Measurements from ENCODE around the gene ALDH1A1. TPM values are rescaled to one million over a fixed set of nuclear protein-coding genes. Genes with fewer than 3 reads are reported as not detected.
A peak's percentile ranks its signal among the peaks of the same experiment; 100 is the strongest.

ALDH1A1 gene
- polyA plus RNA-seq, 1 donor (not counting 4 experiments of a cell fraction or from before 2014, with no cell fraction given), result 0.08 TPM

- Histone ChIP-seq H3K4me1 (ENCODE audit: control insufficient read depth, extremely low read depth, insufficient read depth, low read length) (no peaks in the 10 kb centered on the region), H3K4me2 (ENCODE audit: control insufficient read depth, extremely low read depth, insufficient read depth, low read depth, low read length) (no peak overlapping the region), H3K36me3 (ENCODE audit: control insufficient read depth in 2 of 2, extremely low read depth in 1 of 2, insufficient read depth in 2 of 2, low read length in 2 of 2) (no peaks in the 10 kb centered on the region), H3K27me3 (ENCODE audit: control insufficient read depth, extremely low read depth, insufficient read depth, low read length) (no peaks in the 10 kb centered on the region), H3K4me3 (ENCODE audit: control insufficient read depth in 2 of 3, extremely low read depth in 1 of 3, insufficient read depth in 2 of 3, low read depth in 1 of 3, low read length in 3 of 3) (no peak overlapping the region), H3K9me3 (ENCODE audit: control insufficient read depth, low read depth, low read length) (no peaks in the 10 kb centered on the region), H4K20me1 (ENCODE audit: control insufficient read depth, extremely low read depth, insufficient read depth, low read length) (no peaks in the 10 kb centered on the region), H3K27ac (ENCODE audit: control insufficient read depth, insufficient read depth, low read length) (no peak overlapping the region), H3K79me2 (ENCODE audit: control insufficient read depth, insufficient read depth, low read length) (no peaks in the 10 kb centered on the region), H3K9ac (ENCODE audit: control insufficient read depth, extremely low read depth, insufficient read depth, low read length) (no peak overlapping the region), H3K9me1 (ENCODE audit: control insufficient read depth, extremely low read depth, insufficient read depth, low read length) (no peaks in the 10 kb centered on the region), H2AFZ (ENCODE audit: control insufficient read depth, low read length) (no peak overlapping the region)
- FAIRE-seq (no peak), DNase-seq (ENCODE audit: low read depth, low spot score) (no peak)
- TF ChIP-seq CTCF (optimal IDR thresholded peaks at IDR 0.05 in 1 of 3, IDR thresholded peaks at IDR 0.05 in 1 of 3, conservative IDR thresholded peaks at IDR 0.05 in 1 of 3; ENCODE audit: extremely low read depth in 1 of 3, insufficient read depth in 2 of 3, low read length in 3 of 3) (no peak), EZH2 (IDR thresholded peaks at IDR 0.05; ENCODE audit: low read length) (no peak)
- dilution Hi-C loops (cut with MboI; ENCODE audit: extremely low pct_ligation_motif_present, low sequenced_read_pairs), result no loop called here
Measured at GRCh38 chr9:72971411-72971810, 18.6 kb upstream of the ALDH1A1 start.

- H3K27me3 ChIP-seq (ENCODE audit: control insufficient read depth, extremely low read depth, insufficient read depth, low read length), result no peaks in the 10 kb centered on the region
- dilution Hi-C loops (cut with MboI; ENCODE audit: extremely low pct_ligation_motif_present, low sequenced_read_pairs), result no loop called here
- H2AFZ ChIP-seq (ENCODE audit: control insufficient read depth, low read length), result no peak overlapping the region
- TF ChIP-seq EZH2 (IDR thresholded peaks at IDR 0.05; ENCODE audit: low read length) (no peak), CTCF (optimal IDR thresholded peaks at IDR 0.05 in 1 of 3, IDR thresholded peaks at IDR 0.05 in 1 of 3, conservative IDR thresholded peaks at IDR 0.05 in 1 of 3; ENCODE audit: extremely low read depth in 1 of 3, insufficient read depth in 2 of 3, low read length in 3 of 3) (peak; percentile 19 to 35 (median 26))
- H3K27ac ChIP-seq (ENCODE audit: control insufficient read depth, insufficient read depth, low read length), result no peak overlapping the region
- peaks cover 6% of the 10 kb centered on the region for H3K4me1 ChIP-seq (ENCODE audit: control insufficient read depth, extremely low read depth, insufficient read depth, low read length)
- FAIRE-seq (peak; percentile 29), DNase-seq (ENCODE audit: low read depth, low spot score) (no peak)
- no peak overlapping the region for H3K9ac ChIP-seq (ENCODE audit: control insufficient read depth, extremely low read depth, insufficient read depth, low read length)
- no peaks in the 10 kb centered on the region for H3K36me3 ChIP-seq (ENCODE audit: control insufficient read depth in 2 of 2, extremely low read depth in 1 of 2, insufficient read depth in 2 of 2, low read length in 2 of 2)
- no peaks in the 10 kb centered on the region for H3K79me2 ChIP-seq (ENCODE audit: control insufficient read depth, insufficient read depth, low read length)
- no peak overlapping the region for H3K4me2 ChIP-seq (ENCODE audit: control insufficient read depth, extremely low read depth, insufficient read depth, low read depth, low read length)
- H4K20me1 ChIP-seq (ENCODE audit: control insufficient read depth, extremely low read depth, insufficient read depth, low read length), result no peaks in the 10 kb centered on the region
- H3K4me3 ChIP-seq (ENCODE audit: control insufficient read depth in 2 of 3, extremely low read depth in 1 of 3, insufficient read depth in 2 of 3, low read depth in 1 of 3, low read length in 3 of 3), result no peak overlapping the region
- H3K9me3 ChIP-seq (ENCODE audit: control insufficient read depth, low read depth, low read length), result no peaks in the 10 kb centered on the region
- H3K9me1 ChIP-seq (ENCODE audit: control insufficient read depth, extremely low read depth, insufficient read depth, low read length), result no peaks in the 10 kb centered on the region
Measured at GRCh38 chr9:72960446-72960845, 7.6 kb upstream of the ALDH1A1 start.
